IMR-90 (cell line): ENCODE measurements around the gene DVL1.

Experiments
- POLR2A ChIP-seq: IDR thresholded peaks from 2 replicates; pipeline ENCODE4 v1.6.1; 2012; ENCODE audit warnings: mild to moderate bottlenecking, low read depth, low read length
- SMC3 ChIP-seq: fragments of 150-350 bp; IDR thresholded peaks from 2 replicates; pipeline ENCODE4 v1.6.1; 2016; ENCODE audit warnings: low read depth, mild to moderate bottlenecking, antibody characterized with exemption, low read length, moderate library complexity
- TF ChIP-seq, protein P1 (sequence below): conservative IDR thresholded peaks from 2 replicates; pipeline ENCODE4 v1.5.1; 2012; ENCODE audit warnings: mild to moderate bottlenecking, low read depth, low read length, improper control_type of control experiment

DNA sequence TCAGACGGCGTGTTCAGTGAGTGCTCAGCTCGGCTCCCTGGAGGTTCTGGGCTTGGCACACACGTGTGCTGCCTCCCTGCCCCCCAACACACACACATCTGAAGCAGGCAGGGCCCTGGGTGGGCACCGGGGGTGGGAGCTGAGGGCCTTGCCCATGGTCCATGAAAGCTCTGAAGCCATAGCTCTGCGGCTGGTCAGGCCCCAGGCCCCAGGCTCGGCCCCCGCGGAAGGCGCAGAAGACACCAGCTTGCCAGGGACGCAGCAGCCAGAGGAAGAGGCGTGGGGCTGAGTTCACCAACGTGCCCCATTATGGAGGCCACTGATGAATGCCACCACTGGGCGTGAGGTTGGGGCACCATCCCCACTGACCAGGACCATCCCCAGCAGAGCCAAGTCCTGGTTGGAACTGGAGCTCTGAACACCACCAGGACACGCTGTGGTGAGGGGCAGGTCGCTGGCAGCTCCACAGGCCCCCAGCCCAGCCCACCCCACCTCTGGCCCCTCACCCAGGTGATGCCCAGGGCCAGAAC lies 21.6 kb upstream of the DVL1 start:
- TF ChIP-seq, protein P1, sequence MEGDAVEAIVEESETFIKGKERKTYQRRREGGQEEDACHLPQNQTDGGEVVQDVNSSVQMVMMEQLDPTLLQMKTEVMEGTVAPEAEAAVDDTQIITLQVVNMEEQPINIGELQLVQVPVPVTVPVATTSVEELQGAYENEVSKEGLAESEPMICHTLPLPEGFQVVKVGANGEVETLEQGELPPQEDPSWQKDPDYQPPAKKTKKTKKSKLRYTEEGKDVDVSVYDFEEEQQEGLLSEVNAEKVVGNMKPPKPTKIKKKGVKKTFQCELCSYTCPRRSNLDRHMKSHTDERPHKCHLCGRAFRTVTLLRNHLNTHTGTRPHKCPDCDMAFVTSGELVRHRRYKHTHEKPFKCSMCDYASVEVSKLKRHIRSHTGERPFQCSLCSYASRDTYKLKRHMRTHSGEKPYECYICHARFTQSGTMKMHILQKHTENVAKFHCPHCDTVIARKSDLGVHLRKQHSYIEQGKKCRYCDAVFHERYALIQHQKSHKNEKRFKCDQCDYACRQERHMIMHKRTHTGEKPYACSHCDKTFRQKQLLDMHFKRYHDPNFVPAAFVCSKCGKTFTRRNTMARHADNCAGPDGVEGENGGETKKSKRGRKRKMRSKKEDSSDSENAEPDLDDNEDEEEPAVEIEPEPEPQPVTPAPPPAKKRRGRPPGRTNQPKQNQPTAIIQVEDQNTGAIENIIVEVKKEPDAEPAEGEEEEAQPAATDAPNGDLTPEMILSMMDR: no peak
- TF ChIP-seq POLR2A (no peak), SMC3 (no peak)
